G401 (cell line): ENCODE measurements around the gene TMEM116. TPM values are rescaled to one million over a fixed set of nuclear protein-coding genes. Genes with fewer than 3 reads are reported as not detected.
"Not testable (repeated sequence)": the region's sequence is repeated elsewhere in the genome, so short reads cannot be mapped to it uniquely, and the experiment has no call there.

Experiments used
- DNase-seq: peaks from one replicate; pipeline ENCODE4 v3.0.0-alpha.2; 2015; ENCODE audit warnings: low spot score
- in situ Hi-C: cut with HindIII; loops from 2 replicates; pipeline ENCODE4 v1.10.0; 2016; ENCODE audit warnings: low sequenced_read_pairs, mixed read lengths
- total RNA-seq: library from RNA; depleted of rRNA; stranded (reverse); fragments of >200 nt; shearing (Covaris generic); gene quantifications from 2 replicates; pipeline ENCODE4 v1.2.3, GENCODE V29; 2014; rRNA removed

The TMEM116 gene
- 5.9 and 7.4 TPM in 2 replicates for total RNA-seq

- DNase-seq = peak; percentile 98
- in situ Hi-C loops = no loop called here
Measured at GRCh38 chr12:112012775-112013600, at the start of gene TMEM116, which contains the start of gene ERP29. Gene TMEM116, minus strand, starts transcription at chr12:112013165. Its CDS starts 7,895 bp downstream, at chr12:112005270. Gene ERP29, plus strand, starts transcription at chr12:112013426. Its CDS starts 40 bp downstream, at chr12:112013466.

GRCh38 chr12:112061137-112061536 is 48.2 kb upstream of the TMEM116 start:
- in situ Hi-C loops = no loop called here

GRCh38 chr12:112049351-112049750 is 36.4 kb upstream of the TMEM116 start:
- DNase-seq = no peak
- in situ Hi-C loops = no loop called here

More at GRCh38 chr12:112061137-112061536, 48.2 kb upstream of the TMEM116 start:
- no peak for DNase-seq

- in situ Hi-C loops = no loop called here
- DNase-seq = no peak
Measured at GRCh38 chr12:112046003-112046402, 33.0 kb upstream of the TMEM116 start.

- DNase-seq, in situ Hi-C loops: not testable (repeated sequence)
Measured at GRCh38 chr12:112036614-112037013, 23.6 kb upstream of the TMEM116 start.

GRCh38 chr12:112035219-112035785 is 22.3 kb upstream of the TMEM116 start:
- no peak for DNase-seq
- in situ Hi-C loops = no loop called here

- DNase-seq = no peak
- in situ Hi-C loops = no loop called here
Measured at GRCh38 chr12:112032292-112032691, 19.3 kb upstream of the TMEM116 start.

- no peak for DNase-seq
- in situ Hi-C loops = no loop called here
Measured at GRCh38 chr12:112031472-112031871, 18.5 kb upstream of the TMEM116 start.

GRCh38 chr12:112029301-112029700 is 16.3 kb upstream of the TMEM116 start:
- DNase-seq = no peak
- in situ Hi-C loops = no loop called here

GRCh38 chr12:112025808-112026375 is 12.9 kb upstream of the TMEM116 start:
- no peak for DNase-seq
- in situ Hi-C loops = no loop called here

GRCh38 chr12:112023759-112024396 is 10.9 kb upstream of the TMEM116 start:
- no peak for DNase-seq
- in situ Hi-C loops = no loop called here

GRCh38 chr12:112022241-112023016 is 9.5 kb upstream of the TMEM116 start:
- in situ Hi-C loops = no loop called here
- no peak for DNase-seq

GRCh38 chr12:112020947-112021457 is 8.0 kb upstream of the TMEM116 start:
- no peak for DNase-seq
- in situ Hi-C loops = no loop called here

GRCh38 chr12:112018571-112019237 is 5.7 kb upstream of the TMEM116 start:
- in situ Hi-C loops = no loop called here
- DNase-seq = no peak

- in situ Hi-C loops = no loop called here
Measured at GRCh38 chr12:112017041-112017440, 4.1 kb upstream of the TMEM116 start.

GRCh38 chr12:112015938-112016337 is 3.0 kb upstream of the TMEM116 start:
- DNase-seq = no peak
- in situ Hi-C loops = no loop called here

More at GRCh38 chr12:112017041-112017440, 4.1 kb upstream of the TMEM116 start:
- DNase-seq = no peak

- DNase-seq = peak; percentile 90
- in situ Hi-C loops = no loop called here
Measured at GRCh38 chr12:112013601-112014402, 837 bp upstream of the TMEM116 start.
